Middle frontal gyrus (tissue), 1 donor: ENCODE results near the gene PRKACA.
"Not testable (repeated sequence)": the region's sequence is repeated elsewhere in the genome, so short reads cannot be mapped to it uniquely, and the experiment has no call there.

Source experiments
- DNase-seq: peaks from one replicate; pipeline ENCODE4 v3.0.0-alpha.2; 2015; ENCODE audit warnings: low spot score; ENCODE audit errors: extremely low spot score

The PRKACA gene

DNA sequence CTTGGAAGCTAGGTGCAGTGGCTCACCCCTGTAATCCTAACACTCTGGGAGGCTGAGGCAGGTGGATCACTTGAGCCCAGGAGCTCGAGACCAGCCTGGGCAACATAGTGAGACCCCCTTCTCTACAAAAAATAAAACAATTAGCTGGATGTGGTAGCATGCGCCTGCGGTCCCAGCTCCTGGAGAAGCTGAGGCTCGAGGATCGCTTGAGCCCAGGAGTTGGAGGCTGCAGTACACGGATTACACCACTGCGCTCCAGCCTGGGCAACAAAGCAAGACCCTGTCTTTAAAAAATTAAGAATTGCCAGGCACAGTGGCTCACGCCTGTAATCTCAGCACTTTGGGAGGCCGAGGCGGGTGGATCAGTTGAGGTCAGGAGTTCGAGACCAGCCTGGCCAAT lies 66.6 kb downstream of the PRKACA start:
- DNase-seq: not testable (repeated sequence)

DNA sequence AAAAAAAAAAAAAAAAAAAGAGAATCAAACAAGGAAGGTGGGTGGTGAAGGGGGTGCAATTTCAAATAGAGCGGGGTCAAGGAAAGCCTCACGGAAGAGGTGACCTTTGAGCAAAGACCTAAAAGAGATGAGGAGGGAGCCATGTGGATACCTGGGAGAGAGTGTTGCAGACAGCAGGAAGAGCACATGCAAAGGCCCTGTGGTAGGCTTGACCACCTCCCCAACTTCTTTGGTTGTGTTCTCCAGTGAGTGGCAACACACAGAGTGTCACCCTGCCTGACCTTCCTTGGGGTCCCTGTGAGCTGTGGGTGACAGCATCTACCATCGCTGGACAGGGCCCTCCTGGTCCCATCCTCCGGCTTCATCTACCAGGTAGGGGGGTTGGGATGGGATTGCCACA lies 67.0 kb downstream of the PRKACA start:
- DNase-seq: no peak

DNA sequence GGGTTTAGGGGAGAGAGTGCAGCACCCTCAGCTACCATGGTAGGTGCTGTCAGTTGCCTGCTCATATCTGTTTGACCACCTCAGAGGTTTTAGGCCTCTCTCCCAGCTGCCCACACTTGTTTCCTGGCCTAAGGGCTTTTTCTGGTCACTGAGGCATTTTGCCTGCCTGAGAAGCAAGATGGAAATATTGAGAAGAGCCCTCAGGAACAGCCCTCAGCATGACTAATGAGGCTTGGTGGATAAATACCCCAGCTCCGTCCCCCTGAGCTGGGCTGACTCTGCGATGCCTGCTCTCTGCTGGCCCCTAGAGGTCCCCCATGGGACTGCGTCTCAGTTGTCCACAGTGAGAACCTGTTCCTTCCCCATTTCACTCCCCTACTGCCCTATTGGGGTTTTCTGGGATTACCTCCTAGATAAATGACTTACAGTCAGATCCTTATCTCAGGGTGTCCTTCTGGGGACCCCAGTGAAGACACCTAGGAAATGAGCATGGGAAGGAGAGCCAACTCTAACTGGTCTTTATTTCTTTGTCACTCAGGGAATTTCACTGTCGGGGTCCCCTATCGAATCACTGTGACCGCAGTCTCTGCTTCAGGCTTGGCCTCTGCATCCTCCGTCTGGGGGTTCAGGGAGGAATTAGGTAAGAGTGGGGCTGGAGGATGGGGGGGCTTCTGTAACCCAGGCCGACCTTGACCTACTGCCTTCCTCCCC lies 69.0 kb downstream of the PRKACA start:
- DNase-seq: no peak

DNA sequence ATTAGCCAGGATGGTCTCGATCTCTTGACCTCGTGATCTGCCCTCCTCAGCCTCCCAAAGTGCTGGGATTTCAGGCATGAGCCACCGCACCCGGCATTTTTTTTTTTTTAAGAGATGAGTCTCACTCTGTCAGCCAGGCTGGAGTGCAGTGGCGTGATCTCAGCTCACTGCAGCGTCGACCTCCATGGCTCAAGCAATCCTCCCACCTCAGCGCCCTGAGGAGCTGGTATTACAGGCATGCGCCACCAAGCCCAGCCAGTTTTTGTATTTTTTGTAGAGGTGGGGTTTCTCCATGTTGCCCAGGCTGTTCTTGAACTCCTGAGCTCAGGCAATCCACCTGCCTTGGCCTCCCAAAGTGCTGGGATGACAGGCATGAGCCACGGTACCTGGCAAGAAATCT lies 69.7 kb downstream of the PRKACA start:
- DNase-seq: not testable (repeated sequence)

DNA sequence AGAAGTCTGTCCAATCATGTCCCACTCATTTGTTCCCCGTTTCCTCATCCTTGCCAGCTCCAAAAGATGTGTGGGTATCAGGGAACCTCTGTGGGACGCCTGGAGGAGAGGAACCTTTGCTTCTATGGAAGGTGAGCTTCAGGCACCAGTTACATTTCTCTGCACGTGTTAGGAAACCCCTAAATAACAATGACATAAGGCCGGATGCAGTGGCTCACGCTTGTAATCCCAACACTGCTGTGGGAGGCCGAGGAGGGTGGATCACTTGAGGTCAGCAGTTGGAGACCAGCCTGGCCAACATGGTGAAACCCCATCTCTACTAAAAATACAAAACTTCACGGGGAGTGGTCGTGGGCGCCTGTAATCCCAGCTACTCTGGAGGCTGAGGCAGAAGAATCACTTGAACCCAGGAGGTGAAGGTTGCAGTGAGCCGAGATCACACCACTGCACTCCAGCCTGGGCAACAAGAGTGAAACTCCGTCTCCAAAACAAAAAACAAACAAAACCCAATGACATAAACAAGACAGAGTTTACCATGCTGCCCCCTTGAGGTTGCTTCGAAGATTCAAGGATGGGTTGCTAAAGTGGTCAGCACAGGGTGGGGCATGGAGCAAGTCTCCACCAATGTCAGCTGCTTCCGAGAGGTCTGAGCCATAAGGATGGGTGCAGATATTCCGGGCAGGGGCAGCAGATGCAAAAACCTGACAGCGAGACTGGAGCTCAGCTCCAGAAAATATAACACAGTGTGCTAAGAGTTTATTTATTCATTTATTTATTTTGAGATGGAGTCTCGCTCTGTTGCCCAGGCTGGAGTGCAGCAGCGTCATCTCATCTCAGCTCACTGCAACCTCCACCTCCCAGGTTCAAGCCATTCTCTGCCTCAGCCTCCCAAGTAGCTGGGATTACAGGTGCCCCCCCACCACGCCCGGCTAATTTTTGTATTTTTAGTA lies 74.6 kb downstream of the PRKACA start:
- not testable (repeated sequence) for DNase-seq
